GM12878 (cell line): ENCODE data around the gene BAZ2B. TPM values are rescaled to one million over a fixed set of nuclear protein-coding genes. Genes with fewer than 3 reads are reported as not detected.

ENCODE experiments used
- ATAC-seq: fragments of 200-7000 bp; cut with Tn5 transposase; 3 replicates; pipeline ENCODE4 v1.9.1; 2020; ENCODE audit warnings: mild to moderate bottlenecking, moderate library complexity
- BruUV-seq: library from RNA; stranded (reverse); fragments of 400-500 nt; replicated peaks from 2 replicates; lab custom pipeline; 2021; lab: Mats Ljungman, UMichigan
- CTCF ChIA-PET: fragments of 300-600 bp; sonication (Branson Sonifier 250); formaldehyde crosslinking; extraction: SDS; loops from one replicate; lab custom pipeline; 2021; ENCODE audit warnings: inconsistent platforms; lab: Yijun Ruan, JAX
- POLR2A ChIA-PET: fragments of 350-600 bp; formaldehyde crosslinking; extraction: SDS; loops from one replicate; lab custom pipeline; 2021; ENCODE audit warnings: inconsistent platforms; lab: Charles Lee
- RAD21 ChIA-PET: fragments of 300-600 bp; sonication (Branson Sonifier 250); formaldehyde crosslinking; loops from one replicate; lab custom pipeline; 2023; ENCODE audit warnings: antibody characterized with exemption; ENCODE audit not compliant: unreplicated experiment; lab: Charles Lee
- SMC1A ChIA-PET: fragments of 300-600 bp; sonication (Branson Sonifier 250); formaldehyde crosslinking; loops from one replicate; lab custom pipeline; 2023; ENCODE audit not compliant: unreplicated experiment, uncharacterized antibody; lab: Charles Lee
- DNase-seq: peaks from one replicate; pipeline ENCODE4 v3.0.0-alpha.2; 2011; ENCODE audit warnings: low read depth, low spot score
- FAIRE-seq: peaks from 3 replicates; lab custom pipeline; 2011; peaks lifted over from hg19 to GRCh38; lab: Jason Lieb, UNC
- H2AFZ ChIP-seq: 2 replicates; pipeline ENCODE4 v1.6.0; 2011; ENCODE audit warnings: low read depth, low read length, control low read depth; ENCODE audit not compliant: control insufficient read depth
- H3K27ac ChIP-seq: 2 replicates; pipeline ENCODE4 v1.5.1; 2011; ENCODE audit warnings: control low read depth; ENCODE audit not compliant: control insufficient read depth, insufficient read depth
- H3K27me3 ChIP-seq, 2 experiments: replicated peaks in 1 of 2; 2 replicates each; pipeline versions ENCODE4 v1.6.0 to v1.6.1; 2011; ENCODE audit warnings: low read length in 1 of 2; ENCODE audit not compliant: control insufficient read depth in 2 of 2, insufficient read depth in 2 of 2
- H3K36me3 ChIP-seq, 2 experiments: 2 replicates each; pipeline ENCODE4 v1.5.1; 2011; ENCODE audit warnings: low read length in 1 of 2; ENCODE audit not compliant: control insufficient read depth in 2 of 2, insufficient read depth in 2 of 2
- H3K4me1 ChIP-seq: 2 replicates; pipeline ENCODE4 v1.6.1; 2011; ENCODE audit warnings: mild to moderate bottlenecking, low read length, moderate library complexity, mixed read lengths; ENCODE audit not compliant: control insufficient read depth, insufficient read depth
- H3K4me2 ChIP-seq: 2 replicates; pipeline ENCODE4 v1.6.0; 2011; ENCODE audit warnings: control low read depth; ENCODE audit not compliant: control insufficient read depth, insufficient read depth
- H3K4me3 ChIP-seq: fragments of 200-600 bp; sonication (generic); 2 replicates; pipeline ENCODE4 v1.5.1; 2016
- H3K79me2 ChIP-seq: 2 replicates; pipeline ENCODE4 v1.6.0; 2011; ENCODE audit warnings: low read length; ENCODE audit not compliant: control insufficient read depth, insufficient read depth
- H3K9ac ChIP-seq: 2 replicates; pipeline ENCODE4 v1.8.0; 2011; ENCODE audit warnings: low read length, control low read depth, mixed read lengths; ENCODE audit not compliant: control insufficient read depth, insufficient read depth
- H3K9me3 ChIP-seq: replicated peaks from 3 replicates; pipeline ENCODE4 v1.5.1; 2011; ENCODE audit warnings: mild to moderate bottlenecking, low read length; ENCODE audit not compliant: control insufficient read depth, insufficient read depth
- H4K20me1 ChIP-seq: 2 replicates; pipeline ENCODE4 v1.6.0; 2011; ENCODE audit not compliant: control insufficient read depth, insufficient read depth
- BCL11A ChIP-seq: IDR thresholded peaks from 2 replicates; pipeline ENCODE4 v1.6.1; 2011; ENCODE audit warnings: low read depth, low read length
- BRCA1 ChIP-seq: IDR thresholded peaks from 2 replicates; pipeline ENCODE4 v1.6.1; 2011; ENCODE audit warnings: low read depth, low read length, improper control_type of control experiment
- CBFB ChIP-seq: IDR thresholded peaks from 2 replicates; pipeline ENCODE4 v1.6.1; 2016; ENCODE audit warnings: antibody characterized with exemption, low read depth
- CHD1 ChIP-seq: IDR thresholded peaks from 2 replicates; pipeline ENCODE4 v1.6.1; 2012; ENCODE audit warnings: low read depth, low read length, improper control_type of control experiment
- GATAD2B ChIP-seq: fragments of 450-650 bp; conservative IDR thresholded peaks from 2 replicates; pipeline ENCODE4 v1.6.1; 2017; ENCODE audit warnings: low read depth, mild to moderate bottlenecking, moderate library complexity
- KAT2A ChIP-seq: conservative IDR thresholded peaks from 2 replicates; pipeline ENCODE4 v1.6.1; 2011; ENCODE audit warnings: low read depth, low read length; ENCODE audit not compliant: control insufficient read depth
- MAX ChIP-seq: IDR thresholded peaks from 2 replicates; pipeline ENCODE4 v1.6.1; 2012; ENCODE audit warnings: low read depth, low read length, improper control_type of control experiment
- NR2C1 ChIP-seq: fragments of 450-650 bp; IDR thresholded peaks from 2 replicates; pipeline ENCODE4 v1.6.1; 2017; ENCODE audit warnings: antibody characterized with exemption, mild to moderate bottlenecking, moderate library complexity
- PML ChIP-seq: IDR thresholded peaks from 2 replicates; pipeline ENCODE4 v1.6.1; 2012; ENCODE audit warnings: low read length, inconsistent platforms
- SPI1 ChIP-seq: IDR thresholded peaks from 2 replicates; pipeline ENCODE4 v1.6.1; 2011; ENCODE audit warnings: low read depth, mild to moderate bottlenecking, low read length, moderate library complexity, borderline replicate concordance; ENCODE audit not compliant: insufficient read depth
- ZNF24 ChIP-seq: fragments of 450-650 bp; IDR thresholded peaks from 2 replicates; pipeline ENCODE4 v1.6.1; 2017; ENCODE audit warnings: antibody characterized with exemption, mild to moderate bottlenecking
- ZZZ3 ChIP-seq: IDR thresholded peaks from 2 replicates; pipeline ENCODE4 v1.6.1; 2011; ENCODE audit warnings: low read depth; ENCODE audit not compliant: control insufficient read depth, insufficient read length
- WGBS: methylation state at CpG from one replicate; pipeline ENCODE4 v1.1.6; 2016; ENCODE audit warnings: low lambda C conversion rate; ENCODE audit not compliant: insufficient replicate concordance, insufficient coverage; ENCODE audit errors: missing lambda C conversion rate; 5-methylcytosine and 5-hydroxymethylcytosine counted together
- in situ Hi-C: fragments of 300-500 bp; cut with MboI; formaldehyde crosslinking; loops from 9 replicates; pipeline ENCODE4 v1.14.3; 2018; ENCODE audit warnings: mixed read lengths
- intact Hi-C: fragments of 100-400 bp; cut with micrococcal nuclease; formaldehyde crosslinking; loops from one replicate; pipeline ENCODE4 v1.14.2; 2022; ENCODE audit not compliant: unreplicated experiment
- polyA plus RNA-seq, 11 experiments: library from polyadenylated mRNA; depleted of rRNA in 4 of 11; unstranded in 6 of 11; stranded (reverse) in 5 of 11; fragments of >200 nt; fragmentation: Nextera tagmentation in 4 of 11; fragmentation: Illumina TruSeq in 1 of 11; extraction: Ambion mirVana in 4 of 11; extraction: Trizol in 1 of 11; gene quantifications; 1 replicate in 1 of 11; 2 replicates in 10 of 11; pipeline versions ENCODE4 v1.2.1 to v1.2.3, GENCODE V29; 2011 to 2016; ENCODE audit warnings: inconsistent platforms in 2 of 11, missing spikeins in 2 of 11, low read depth in 1 of 11
- total RNA-seq, 4 experiments: library from RNA; depleted of rRNA in 3 of 4; stranded (reverse); fragments of >200 nt in 3 of 4; fragmentation: Illumina TruSeq in 1 of 4; extraction: Trizol in 1 of 4; gene quantifications; 2 replicates each; pipeline versions ENCODE4 v1.2.1 to v1.2.3, GENCODE V29; 2013 to 2021
- TF ChIP-seq, protein P1 (sequence below): IDR thresholded peaks from 2 replicates; pipeline ENCODE4 v1.6.1; 2012; ENCODE audit warnings: low read length, inconsistent platforms

Gene BAZ2B
- total and polyA plus RNA-seq, 10 of the 15 experiments (the other 5 are each of a cell fraction or from before 2014, with no cell fraction given) = 8.8 to 49.7 (median 24.7) TPM

- Histone ChIP-seq H3K4me3 (no peak overlapping the region), H3K4me1 (no peaks in the 10 kb centered on the region), H4K20me1 (no peaks in the 10 kb centered on the region), H3K27me3 (no peaks in the 10 kb centered on the region), H3K4me2 (no peak overlapping the region), H3K9ac (no peak overlapping the region), H3K79me2 (no peaks in the 10 kb centered on the region), H3K36me3 (peaks cover 0 to 5% of the 10 kb centered on the region in 2 experiments; a peak in 1 of 4 replicates), H3K27ac (no peak overlapping the region), H3K9me3 (no peaks in the 10 kb centered on the region), H2AFZ (no peak overlapping the region)
- intact Hi-C loops = no loop called here
- WGBS = 83% methylated on average over 6 of the region's 6 CpGs
- no peak for ATAC-seq
- FAIRE-seq = peak; percentile 56
- in situ Hi-C loops = no loop called here
- ChIA-PET CTCF (no interaction called here), SMC1A (no interaction called here), POLR2A (no interaction called here), RAD21 (no interaction called here)
- no peak for TF ChIP-seq ZZZ3
- TF ChIP-seq KAT2A = no peak
- no peak for TF ChIP-seq BCL11A
- TF ChIP-seq ZNF24 = no peak
- TF ChIP-seq, protein P1, sequence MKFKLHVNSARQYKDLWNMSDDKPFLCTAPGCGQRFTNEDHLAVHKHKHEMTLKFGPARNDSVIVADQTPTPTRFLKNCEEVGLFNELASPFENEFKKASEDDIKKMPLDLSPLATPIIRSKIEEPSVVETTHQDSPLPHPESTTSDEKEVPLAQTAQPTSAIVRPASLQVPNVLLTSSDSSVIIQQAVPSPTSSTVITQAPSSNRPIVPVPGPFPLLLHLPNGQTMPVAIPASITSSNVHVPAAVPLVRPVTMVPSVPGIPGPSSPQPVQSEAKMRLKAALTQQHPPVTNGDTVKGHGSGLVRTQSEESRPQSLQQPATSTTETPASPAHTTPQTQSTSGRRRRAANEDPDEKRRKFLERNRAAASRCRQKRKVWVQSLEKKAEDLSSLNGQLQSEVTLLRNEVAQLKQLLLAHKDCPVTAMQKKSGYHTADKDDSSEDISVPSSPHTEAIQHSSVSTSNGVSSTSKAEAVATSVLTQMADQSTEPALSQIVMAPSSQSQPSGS = no peak
- TF ChIP-seq PML = no peak
- TF ChIP-seq CHD1 = no peak
- no peak for TF ChIP-seq SPI1
- no peak for TF ChIP-seq MAX
- TF ChIP-seq CBFB = no peak
- TF ChIP-seq BRCA1 = no peak
- no peak for TF ChIP-seq NR2C1
- no peak for TF ChIP-seq GATAD2B
- DNase-seq = no peak
- BruUV-seq = TSS peak; percentile 57
Measured at GRCh38 chr2:159349674-159350299, 266.6 kb downstream of the BAZ2B start.
